OCI-LY7 (cell line): ENCODE data around the gene HEPHL1.

Experiments used
- CTCF ChIP-seq: fragments of 200-600 bp; sonication (generic); conservative IDR thresholded peaks from 2 replicates; pipeline ENCODE4 v1.5.1; 2014; ENCODE audit warnings: mild to moderate bottlenecking, antibody characterized with exemption, low read length, moderate library complexity, mixed read lengths
- EZH2phosphoT487 ChIP-seq: fragments of 200-600 bp; sonication (generic); IDR thresholded peaks from 2 replicates; pipeline ENCODE4 v1.6.1; 2018; ENCODE audit warnings: low read depth, borderline replicate concordance, mild to moderate bottlenecking, mixed run types, antibody characterized with exemption, low read length, moderate library complexity, mixed read lengths

- TF ChIP-seq CTCF (no peak), EZH2phosphoT487 (no peak)
Observed at GRCh38 chr11:94111660-94112059, 90.5 kb downstream of the HEPHL1 start.
